Esophagus muscularis mucosa (tissue), 4 donors: ENCODE data around the gene CLINT1. TPM values are rescaled to one million over a fixed set of nuclear protein-coding genes. Genes with fewer than 3 reads are reported as not detected.

ENCODE experiments used
- DNase-seq: peaks from one replicate; pipeline ENCODE4 v3.0.0-alpha.2; 2017; ENCODE audit errors: extremely low spot score
- H3K27ac ChIP-seq, 4 donors: fragments of 200-600 bp; sonication (generic); replicated peaks in 1 of 4; 1 replicate in 3 of 4; 2 replicates in 1 of 4; pipeline ENCODE4 v1.5.1; 2016 to 2019; ENCODE audit warnings: mild to moderate bottlenecking in 1 of 4
- H3K27me3 ChIP-seq, 4 donors: fragments of 200-600 bp; sonication (generic); one replicate each; pipeline versions ENCODE4 v1.5.1 to v1.6.0; 2016 to 2019
- H3K36me3 ChIP-seq, 4 donors: fragments of 200-600 bp; sonication (generic); one replicate each; pipeline ENCODE4 v1.5.1; 2016 to 2019
- H3K4me1 ChIP-seq, 4 donors: fragments of 200-600 bp; sonication (generic); one replicate each; pipeline ENCODE4 v1.5.1; 2016 to 2019
- H3K4me3 ChIP-seq, 4 donors: fragments of 200-600 bp; sonication (generic); 1 replicate in 2 of 4; 2 replicates in 2 of 4; pipeline ENCODE4 v1.5.1; 2016 to 2019; ENCODE audit warnings: mild to moderate bottlenecking in 4 of 4, moderate library complexity in 1 of 4
- H3K9me3 ChIP-seq, 4 donors: fragments of 200-600 bp; sonication (generic); 1 replicate in 3 of 4; 2 replicates in 1 of 4; pipeline ENCODE4 v1.5.1; 2016 to 2019
- CTCF ChIP-seq, 3 experiments: fragments of 200-600 bp in 2 of 3; fragments of 450-650 bp in 1 of 3; sonication (generic) in 2 of 3; IDR thresholded peaks; one replicate each; pipeline ENCODE4 v1.5.1; 2017 to 2019; ENCODE audit warnings: antibody characterized with exemption in 3 of 3, mild to moderate bottlenecking in 2 of 3, moderate library complexity in 1 of 3
- EP300 ChIP-seq: sonication (generic); formaldehyde crosslinking; IDR thresholded peaks from one replicate; pipeline ENCODE4 v1.6.1; 2017; ENCODE audit warnings: antibody characterized with exemption
- POLR2A ChIP-seq: fragments of 450-650 bp; IDR thresholded peaks from one replicate; pipeline ENCODE4 v1.6.1; 2017; ENCODE audit warnings: antibody characterized with exemption, moderate library complexity, mild to moderate bottlenecking, low read depth
- POLR2AphosphoS5 ChIP-seq, 2 donors: sonication (generic); formaldehyde crosslinking; IDR thresholded peaks; one replicate each; pipeline ENCODE4 v1.6.1; 2017; ENCODE audit warnings: antibody characterized with exemption in 2 of 2
- WGBS: methylation state at CpG from one replicate; pipeline ENCODE4 v1.1.5; 2018; 5-methylcytosine and 5-hydroxymethylcytosine counted together
- intact Hi-C: fragments of 100-400 bp; cut with DNase I; formaldehyde crosslinking; loops from one replicate; pipeline ENCODE4 v1.15.1; 2023
- total RNA-seq, 4 donors: library from RNA; depleted of rRNA; stranded (reverse); fragments of >200 nt; gene quantifications; one replicate each; pipeline versions ENCODE4 v1.1.0 to v1.2.1, GENCODE V29; 2016

CLINT1 gene
- total RNA-seq, 4 donors from 2014 or later, result 84.3 to 118 (median 107) TPM

- peaks cover 0 to 8% (median under 1%) of the 10 kb centered on the region in 4 donors for H3K36me3 ChIP-seq
- no peak overlapping the region for H3K27ac ChIP-seq
- intact Hi-C loops, result no loop called here
- TF ChIP-seq CTCF (IDR thresholded peaks at IDR 0.05) (no peak), POLR2A (no peak), POLR2AphosphoS5 (IDR thresholded peaks at IDR 0.05) (no peak), EP300 (no peak)
- no peak overlapping the region for H3K4me3 ChIP-seq
- no peaks in the 10 kb centered on the region for H3K27me3 ChIP-seq
- no peaks in the 10 kb centered on the region for H3K9me3 ChIP-seq
- 91% methylated on average over 6 of the region's 6 CpGs for WGBS
- DNase-seq, result no peak
- H3K4me1 ChIP-seq, result no peaks in the 10 kb centered on the region
Observed at GRCh38 chr5:157779221-157779620, 79.7 kb downstream of the CLINT1 start.

- no peak for DNase-seq
- no peak overlapping the region for H3K27ac ChIP-seq
- intact Hi-C loops, result no loop called here
- no peaks in the 10 kb centered on the region for H3K27me3 ChIP-seq
- no peak overlapping the region for H3K4me3 ChIP-seq
- H3K9me3 ChIP-seq, result no peaks in the 10 kb centered on the region
- H3K36me3 ChIP-seq, result peaks cover 0 to 7% (median 0%) of the 10 kb centered on the region in 4 donors
- H3K4me1 ChIP-seq, result no peaks in the 10 kb centered on the region
- WGBS, result 78% methylated on average over 8 of the region's 8 CpGs
- TF ChIP-seq EP300 (no peak), POLR2A (no peak), CTCF (IDR thresholded peaks at IDR 0.05) (no peak), POLR2AphosphoS5 (IDR thresholded peaks at IDR 0.05) (no peak)
Observed at GRCh38 chr5:157778121-157778805, 80.7 kb downstream of the CLINT1 start.

- intact Hi-C loops, result no loop called here
- Histone ChIP-seq H3K36me3 (no peaks in the 10 kb centered on the region), H3K27ac (no peak overlapping the region), H3K4me3 (no peak overlapping the region), H3K4me1 (no peaks in the 10 kb centered on the region), H3K27me3 (no peaks in the 10 kb centered on the region), H3K9me3 (no peaks in the 10 kb centered on the region)
- 87% methylated on average over 10 of the region's 10 CpGs for WGBS
- TF ChIP-seq POLR2AphosphoS5 (IDR thresholded peaks at IDR 0.05), result no peak
- TF ChIP-seq EP300, result no peak
- no peak for TF ChIP-seq CTCF (IDR thresholded peaks at IDR 0.05)
- TF ChIP-seq POLR2A, result no peak
- DNase-seq, result no peak
Observed at GRCh38 chr5:157772127-157772526, 86.8 kb downstream of the CLINT1 start.

- TF ChIP-seq CTCF (IDR thresholded peaks at IDR 0.05) (no peak), POLR2A (no peak), EP300 (no peak)
- Histone ChIP-seq H3K4me1 (no peaks in the 10 kb centered on the region), H3K27ac (no peak overlapping the region), H3K4me3 (no peak overlapping the region), H3K27me3 (no peaks in the 10 kb centered on the region), H3K36me3 (no peaks in the 10 kb centered on the region), H3K9me3 (no peaks in the 10 kb centered on the region)
- WGBS, result 88% methylated on average over 4 of the region's 4 CpGs
- DNase-seq, result peak; percentile 70
- intact Hi-C loops, result no loop called here
Observed at GRCh38 chr5:157770665-157771064, 88.3 kb downstream of the CLINT1 start.

GRCh38 chr5:157767689-157768088 lies 91.3 kb downstream of the CLINT1 start:
- H3K4me3 ChIP-seq, result no peak overlapping the region
- no peaks in the 10 kb centered on the region for H3K27me3 ChIP-seq
- no peak for DNase-seq
- no peak for TF ChIP-seq CTCF (IDR thresholded peaks at IDR 0.05)
- no peak for TF ChIP-seq EP300
- TF ChIP-seq POLR2AphosphoS5 (IDR thresholded peaks at IDR 0.05), result no peak
- TF ChIP-seq POLR2A, result no peak
- intact Hi-C loops, result no loop called here
- H3K27ac ChIP-seq, result no peak overlapping the region
- H3K4me1 ChIP-seq, result no peaks in the 10 kb centered on the region
- H3K36me3 ChIP-seq, result no peaks in the 10 kb centered on the region
- WGBS, result 54% methylated on average over 2 of the region's 3 CpGs
- no peaks in the 10 kb centered on the region for H3K9me3 ChIP-seq
